ENCODE data around the gene AAR2. TPM values are rescaled to one million over a fixed set of nuclear protein-coding genes. Genes with fewer than 3 reads are reported as not detected.

AAR2 gene
- total and polyA plus RNA-seq, 7 experiments from 2014 or later = 18.2 to 55.8 (median 24.3) TPM

GRCh38 chr20:36206641-36207040, 29.6 kb upstream of the AAR2 start:
- Histone ChIP-seq H3K4me1 (ENCODE audit: control insufficient read depth in 2 of 2, insufficient read depth in 2 of 2, low read length in 2 of 2) (peaks cover 0 to 5% of the 10 kb centered on the region in 2 donors), H3K9me3 (ENCODE audit: control insufficient read depth in 2 of 3, low read length in 3 of 3) (no peaks in the 10 kb centered on the region), H3K27me3 (ENCODE audit: control insufficient read depth in 2 of 2, insufficient read depth in 2 of 2, low read length in 2 of 2) (no peaks in the 10 kb centered on the region), H3K36me3 (ENCODE audit: control insufficient read depth in 2 of 3, insufficient read depth in 3 of 3, low read length in 3 of 3) (no peaks in the 10 kb centered on the region), H3K27ac (ENCODE audit: low read depth, low read length) (no peak overlapping the region), H3K4me3 (ENCODE audit: low read length) (no peak overlapping the region)
- ChIA-PET CTCF (interaction anchor here (0.7 to 1.1 kb wide), 2 partner anchors 11 to 232 kb away, joined by 3 to 4 read pairs; no protein-coding TSS in a partner anchor), POLR2A (no interaction called here)
- H3K4me1 Mint-ChIP-seq = peaks cover 3 to 6% (median 5%) of the 10 kb centered on the region in 7 donors
- no peak for ATAC-seq
- no peak overlapping the region for H3K27ac Mint-ChIP-seq
- no peaks in the 10 kb centered on the region for H3K36me3 Mint-ChIP-seq
- H3K27me3 Mint-ChIP-seq = peaks cover 0 to 12% (median 3%) of the 10 kb centered on the region in 5 donors
- no peak overlapping the region for H3K4me3 Mint-ChIP-seq
- H3K9me3 Mint-ChIP-seq = no peaks in the 10 kb centered on the region
- no peak for DNase-seq
- intact Hi-C loops (cut with micrococcal nuclease) = no loop called here

GRCh38 chr20:36207602-36208001, 28.7 kb upstream of the AAR2 start:
- no peak overlapping the region for H3K27ac Mint-ChIP-seq
- Histone ChIP-seq H3K27ac (ENCODE audit: low read depth, low read length) (no peak overlapping the region), H3K4me3 (ENCODE audit: low read length) (no peak overlapping the region), H3K4me1 (ENCODE audit: control insufficient read depth in 2 of 2, insufficient read depth in 2 of 2, low read length in 2 of 2) (peaks cover 0 to 5% of the 10 kb centered on the region in 2 donors), H3K9me3 (ENCODE audit: control insufficient read depth in 2 of 3, low read length in 3 of 3) (no peaks in the 10 kb centered on the region), H3K27me3 (ENCODE audit: control insufficient read depth in 2 of 2, insufficient read depth in 2 of 2, low read length in 2 of 2) (no peaks in the 10 kb centered on the region), H3K36me3 (ENCODE audit: control insufficient read depth in 2 of 3, insufficient read depth in 3 of 3, low read length in 3 of 3) (no peaks in the 10 kb centered on the region)
- DNase-seq (no peak), ATAC-seq (no peak)
- H3K9me3 Mint-ChIP-seq = no peaks in the 10 kb centered on the region
- intact Hi-C loops (cut with micrococcal nuclease) = no loop called here
- CTCF ChIA-PET = no interaction called here
- H3K36me3 Mint-ChIP-seq = no peaks in the 10 kb centered on the region
- peaks cover 0 to 12% (median 0%) of the 10 kb centered on the region in 5 donors for H3K27me3 Mint-ChIP-seq
- POLR2A ChIA-PET = no interaction called here
- no peak overlapping the region for H3K4me3 Mint-ChIP-seq
- H3K4me1 Mint-ChIP-seq = peaks cover 3 to 6% (median 5%) of the 10 kb centered on the region in 7 donors

- H3K9me3 Mint-ChIP-seq = no peaks in the 10 kb centered on the region
- H3K4me3 Mint-ChIP-seq = no peak overlapping the region
- H3K36me3 Mint-ChIP-seq = no peaks in the 10 kb centered on the region
- Histone ChIP-seq H3K27ac (ENCODE audit: low read depth, low read length) (no peak overlapping the region), H3K4me1 (ENCODE audit: control insufficient read depth in 2 of 2, insufficient read depth in 2 of 2, low read length in 2 of 2) (peaks cover 0 to under 1% of the 10 kb centered on the region in 2 donors), H3K36me3 (ENCODE audit: control insufficient read depth in 2 of 3, insufficient read depth in 3 of 3, low read length in 3 of 3) (no peaks in the 10 kb centered on the region), H3K27me3 (ENCODE audit: control insufficient read depth in 2 of 2, insufficient read depth in 2 of 2, low read length in 2 of 2) (no peaks in the 10 kb centered on the region), H3K9me3 (ENCODE audit: control insufficient read depth in 2 of 3, low read length in 3 of 3) (no peaks in the 10 kb centered on the region), H3K4me3 (ENCODE audit: low read length) (no peak overlapping the region)
- ATAC-seq (no peak), DNase-seq (no peak)
- intact Hi-C loops (cut with micrococcal nuclease) = no loop called here
- peaks cover 0 to 7% (median 0%) of the 10 kb centered on the region in 5 donors for H3K27me3 Mint-ChIP-seq
- peaks cover 0 to 2% (median under 1%) of the 10 kb centered on the region in 7 donors for H3K4me1 Mint-ChIP-seq
- ChIA-PET CTCF (no interaction called here), POLR2A (no interaction called here)
- H3K27ac Mint-ChIP-seq = no peak overlapping the region
Measured at GRCh38 chr20:36208257-36208656, 28.0 kb upstream of the AAR2 start.

- Histone ChIP-seq H3K4me1 (ENCODE audit: control insufficient read depth in 2 of 2, insufficient read depth in 2 of 2, low read length in 2 of 2) (no peaks in the 10 kb centered on the region), H3K27ac (ENCODE audit: low read depth, low read length) (no peak overlapping the region), H3K4me3 (ENCODE audit: low read length) (no peak overlapping the region), H3K36me3 (ENCODE audit: control insufficient read depth in 2 of 3, insufficient read depth in 3 of 3, low read length in 3 of 3) (no peaks in the 10 kb centered on the region), H3K9me3 (ENCODE audit: control insufficient read depth in 2 of 3, low read length in 3 of 3) (no peaks in the 10 kb centered on the region), H3K27me3 (ENCODE audit: control insufficient read depth in 2 of 2, insufficient read depth in 2 of 2, low read length in 2 of 2) (no peaks in the 10 kb centered on the region)
- ChIA-PET POLR2A (interaction anchor here (0.6 kb wide), 1 partner anchor 1493 kb away, joined by 3 read pairs; no protein-coding TSS in a partner anchor), CTCF (interaction anchor here (0.6 kb wide), 1 partner anchor 9 kb away, joined by 4 read pairs; no protein-coding TSS in a partner anchor)
- H3K27me3 Mint-ChIP-seq = peaks cover 0 to 4% (median 0%) of the 10 kb centered on the region in 5 donors
- peak overlapping the region in 1 of 9 donors; percentile 13 for H3K27ac Mint-ChIP-seq
- H3K36me3 Mint-ChIP-seq = no peaks in the 10 kb centered on the region
- no peak for ATAC-seq
- H3K4me1 Mint-ChIP-seq = no peaks in the 10 kb centered on the region
- no peak overlapping the region for H3K4me3 Mint-ChIP-seq
- intact Hi-C loops (cut with micrococcal nuclease) = no loop called here
- DNase-seq = no peak
- H3K9me3 Mint-ChIP-seq = no peaks in the 10 kb centered on the region
Measured at GRCh38 chr20:36210436-36211021, 25.7 kb upstream of the AAR2 start.

GRCh38 chr20:36213362-36213761, 22.9 kb upstream of the AAR2 start:
- Histone ChIP-seq H3K27me3 (ENCODE audit: control insufficient read depth in 2 of 2, insufficient read depth in 2 of 2, low read length in 2 of 2) (no peaks in the 10 kb centered on the region), H3K4me3 (ENCODE audit: low read length) (no peak overlapping the region), H3K4me1 (ENCODE audit: control insufficient read depth in 2 of 2, insufficient read depth in 2 of 2, low read length in 2 of 2) (no peaks in the 10 kb centered on the region), H3K27ac (ENCODE audit: low read depth, low read length) (no peak overlapping the region), H3K9me3 (ENCODE audit: control insufficient read depth in 2 of 3, low read length in 3 of 3) (no peaks in the 10 kb centered on the region), H3K36me3 (ENCODE audit: control insufficient read depth in 2 of 3, insufficient read depth in 3 of 3, low read length in 3 of 3) (no peaks in the 10 kb centered on the region)
- DNase-seq = no peak
- Mint-ChIP-seq H3K4me3 (no peak overlapping the region), H3K27me3 (peaks cover 0 to 6% (median 0%) of the 10 kb centered on the region in 5 donors), H3K36me3 (no peaks in the 10 kb centered on the region), H3K27ac (no peak overlapping the region), H3K4me1 (no peaks in the 10 kb centered on the region), H3K9me3 (no peaks in the 10 kb centered on the region)
- intact Hi-C loops (cut with micrococcal nuclease) = no loop called here
- POLR2A ChIA-PET = interaction anchor here (0.6 kb wide), 1 partner anchor 99 kb away, joined by 3 read pairs; no protein-coding TSS in a partner anchor
- CTCF ChIA-PET = interaction anchor here (0.7 to 2.7 kb wide), 4 partner anchors 10 to 226 kb away, joined by 3 to 15 read pairs (median 3); no protein-coding TSS in a partner anchor
- no peak for ATAC-seq

- no peaks in the 10 kb centered on the region for H3K27me3 ChIP-seq (ENCODE audit: control insufficient read depth in 2 of 2, insufficient read depth in 2 of 2, low read length in 2 of 2)
- H3K36me3 Mint-ChIP-seq = no peaks in the 10 kb centered on the region
- H3K27ac Mint-ChIP-seq = no peak overlapping the region
- no peaks in the 10 kb centered on the region for H3K9me3 Mint-ChIP-seq
- H3K9me3 ChIP-seq (ENCODE audit: control insufficient read depth in 2 of 3, low read length in 3 of 3) = no peaks in the 10 kb centered on the region
- no peaks in the 10 kb centered on the region for H3K36me3 ChIP-seq (ENCODE audit: control insufficient read depth in 2 of 3, insufficient read depth in 3 of 3, low read length in 3 of 3)
- H3K27me3 Mint-ChIP-seq = peaks cover 0 to 6% (median 0%) of the 10 kb centered on the region in 5 donors
- H3K4me3 ChIP-seq (ENCODE audit: low read length) = no peak overlapping the region
- H3K4me1 ChIP-seq (ENCODE audit: control insufficient read depth in 2 of 2, insufficient read depth in 2 of 2, low read length in 2 of 2) = no peaks in the 10 kb centered on the region
- ChIA-PET POLR2A (no interaction called here), CTCF (interaction anchor here (0.7 to 2.7 kb wide), 2 partner anchors 14 to 225 kb away, joined by 3 to 15 read pairs; no protein-coding TSS in a partner anchor)
- no peak overlapping the region for H3K27ac ChIP-seq (ENCODE audit: low read depth, low read length)
- peak; percentile 42 for ATAC-seq
- H3K4me1 Mint-ChIP-seq = no peaks in the 10 kb centered on the region
- intact Hi-C loops (cut with micrococcal nuclease) = loop anchor here (1.0 kb wide), 2 partner anchors 225 to 540 kb away; no protein-coding TSS in a partner anchor
- peak in 1 of 9 donors; percentile 18 for DNase-seq
- H3K4me3 Mint-ChIP-seq = no peak overlapping the region
Measured at GRCh38 chr20:36214684-36215256, 21.5 kb upstream of the AAR2 start.

Measured in naive thymus-derived CD4-positive, alpha-beta T cell (primary cell).